HepG2 (cell line): ENCODE data around the gene RBM15B. TPM values are rescaled to one million over a fixed set of nuclear protein-coding genes. Genes with fewer than 3 reads are reported as not detected.

Source experiments
- ATAC-seq: fragments of 200-7000 bp; cut with Tn5 transposase; 3 replicates; pipeline ENCODE4 v1.9.1; 2020; ENCODE audit warnings: mild to moderate bottlenecking, moderate library complexity
- BruUV-seq: library from RNA; stranded (reverse); fragments of 400-500 nt; replicated peaks from 2 replicates; lab custom pipeline; 2021; lab: Mats Ljungman, UMichigan
- CTCF ChIA-PET: fragments of 300-600 bp; formaldehyde crosslinking; extraction: SDS; loops from one replicate; lab custom pipeline; 2021; ENCODE audit warnings: low total read pairs, inconsistent platforms, low intra/inter-chr PET ratio; lab: Yijun Ruan, JAX
- POLR2A ChIA-PET: fragments of 350-600 bp; sonication (Branson Sonifier 250); formaldehyde crosslinking; loops from one replicate; lab custom pipeline; 2020; ENCODE audit warnings: antibody characterized with exemption, inconsistent platforms; lab: Yijun Ruan, JAX
- DNase-seq: peaks from one replicate; pipeline ENCODE4 v3.0.0-alpha.2; 2015; ENCODE audit warnings: low spot score
- FAIRE-seq: peaks from 3 replicates; lab custom pipeline; 2011; peaks lifted over from hg19 to GRCh38; lab: Jason Lieb, UNC
- H2AFZ ChIP-seq: one replicate; pipeline ENCODE4 v1.6.1; 2011; ENCODE audit warnings: low read length, inconsistent platforms
- H3K27ac ChIP-seq: fragments of 300-600 bp; 3 replicates; pipeline ENCODE4 v1.8.0; 2011; ENCODE audit warnings: mixed run types, mild to moderate bottlenecking, mixed read lengths, low read length, inconsistent platforms; ENCODE audit not compliant: insufficient read depth; ENCODE audit errors: extremely low read length
- H3K27me3 ChIP-seq, 2 experiments: fragments of 200-600 bp in 1 of 2; 2 replicates in 1 of 2; 3 replicates in 1 of 2; pipeline versions ENCODE4 v1.6.0 to v1.8.0; 2011; ENCODE audit warnings: low read length in 2 of 2, mild to moderate bottlenecking in 2 of 2, moderate library complexity in 2 of 2, inconsistent platforms in 1 of 2; ENCODE audit not compliant: insufficient read depth in 2 of 2, control insufficient read depth in 1 of 2
- H3K36me3 ChIP-seq, 2 experiments: fragments of 200-600 bp in 1 of 2; replicated peaks in 1 of 2; 2 replicates in 1 of 2; 3 replicates in 1 of 2; pipeline versions ENCODE4 v1.5.1 to v1.8.0; 2011; ENCODE audit warnings: low read length in 2 of 2, inconsistent platforms in 1 of 2; ENCODE audit not compliant: insufficient read depth in 2 of 2, control insufficient read depth in 1 of 2
- H3K4me1 ChIP-seq: 2 replicates; pipeline ENCODE4 v1.5.1; 2012; ENCODE audit warnings: low read length, inconsistent platforms; ENCODE audit not compliant: insufficient read depth
- H3K4me2 ChIP-seq: 2 replicates; pipeline ENCODE4 v1.6.0; 2011; ENCODE audit warnings: low read depth, low read length, inconsistent platforms
- H3K4me3 ChIP-seq, 3 experiments: fragments of 200-600 bp in 1 of 3; sonication (generic), shearing (Covaris generic) in 1 of 3; replicated peaks in 1 of 3; 2 replicates each; pipeline ENCODE4 v1.5.1; 2011 to 2016; ENCODE audit warnings: low read length in 3 of 3, inconsistent platforms in 2 of 3, low read depth in 2 of 3, mild to moderate bottlenecking in 2 of 3, control low read depth in 1 of 3, mixed read lengths in 1 of 3; ENCODE audit not compliant: insufficient read depth in 1 of 3
- H3K79me2 ChIP-seq: one replicate; pipeline ENCODE4 v1.6.1; 2011; ENCODE audit warnings: low read length, inconsistent platforms; ENCODE audit not compliant: insufficient read depth
- H3K9ac ChIP-seq: 2 replicates; pipeline ENCODE4 v1.6.0; 2011; ENCODE audit warnings: mild to moderate bottlenecking, low read depth, low read length, inconsistent platforms; ENCODE audit not compliant: insufficient read depth
- H3K9me3 ChIP-seq: 2 replicates; pipeline ENCODE4 v1.5.1; 2012; ENCODE audit warnings: mild to moderate bottlenecking, low read length
- H4K20me1 ChIP-seq: 2 replicates; pipeline ENCODE4 v1.6.0; 2011; ENCODE audit warnings: inconsistent platforms, mild to moderate bottlenecking, low read length, moderate library complexity; ENCODE audit not compliant: insufficient read depth
- NCOA2 ChIP-seq: sonication (generic); formaldehyde crosslinking; IDR thresholded peaks from 2 replicates; pipeline ENCODE4 v1.8.0; 2022; ENCODE audit warnings: inconsistent platforms
- ZNF678 ChIP-seq: sonication (generic); formaldehyde crosslinking; IDR thresholded peaks from 2 replicates; pipeline ENCODE4 v1.4.0; 2020; ENCODE audit warnings: mild to moderate bottlenecking, missing genetic modification reagents
- WGBS: methylation state at CpG from one replicate; pipeline ENCODE4 v1.1.6; 2017; ENCODE audit warnings: low lambda C conversion rate; 5-methylcytosine and 5-hydroxymethylcytosine counted together
- in situ Hi-C: cut with HindIII; loops from 2 replicates; pipeline ENCODE4 v1.10.0; 2017; ENCODE audit warnings: low pct_unique_long_range_greater_than_20kb; ENCODE audit not compliant: extremely low pct_ligation_motif_present
- intact Hi-C: fragments of 100-400 bp; cut with micrococcal nuclease; formaldehyde crosslinking; loops from one replicate; pipeline ENCODE4 v1.10.0; 2022; ENCODE audit not compliant: unreplicated experiment
- polyA plus RNA-seq, 8 experiments: library from polyadenylated mRNA; depleted of rRNA in 3 of 8; stranded (reverse) in 7 of 8; unstranded in 1 of 8; fragments of >200 nt; fragmentation: Illumina TruSeq in 4 of 8; extraction: Trizol in 4 of 8; gene quantifications; 2 replicates each; pipeline versions ENCODE4 v1.2.1 to v1.2.3, GENCODE V29; 2011 to 2016; ENCODE audit warnings: low read depth in 4 of 8, missing spikeins in 1 of 8, mixed read lengths in 1 of 8; ENCODE audit not compliant: insufficient read depth in 1 of 8
- total RNA-seq, 5 experiments: library from RNA; depleted of rRNA; stranded (reverse); fragments of >200 nt; fragmentation: Illumina TruSeq; extraction: Trizol; gene quantifications; 2 replicates each; pipeline ENCODE4 v1.2.3, GENCODE V29; 2016; ENCODE audit warnings: low read depth in 1 of 5
- TF ChIP-seq, protein P1 (sequence below): IDR thresholded peaks from 2 replicates; pipeline ENCODE4 v1.4.0; 2020; ENCODE audit warnings: mild to moderate bottlenecking, missing genetic modification reagents

The RBM15B gene
- total and polyA plus RNA-seq, 2 of the 13 experiments (the other 11 are each of a cell fraction or from before 2014, with no cell fraction given): 8.2 to 19.3 TPM

- in situ Hi-C loops (loop anchor here (5.0 kb wide), 1 partner anchor 809 kb away; no protein-coding TSS in a partner anchor), intact Hi-C loops (loop anchor here (10.0 kb wide), 1 partner anchor 293 kb away; the partner anchor contains the start of gene TEX264)
- FAIRE-seq: no peak
- peaks cover 22% of the 10 kb centered on the region for H3K79me2 ChIP-seq
- H2AFZ ChIP-seq: no peak overlapping the region
- no peak for ATAC-seq
- BruUV-seq: no TSS peak
- H3K36me3 ChIP-seq: no peaks in the 10 kb centered on the region
- POLR2A ChIA-PET: no interaction called here
- DNase-seq: no peak
- no peak overlapping the region for H3K9ac ChIP-seq
- no peak overlapping the region for H3K27ac ChIP-seq
- peaks cover 1% of the 10 kb centered on the region; the same call in 1 of the 2 replicates for H4K20me1 ChIP-seq
- H3K4me2 ChIP-seq: no peak overlapping the region
- H3K9me3 ChIP-seq: no peaks in the 10 kb centered on the region
- TF ChIP-seq ZNF678 (CRISPR knock-in tag): no peak
- TF ChIP-seq, protein P1, sequence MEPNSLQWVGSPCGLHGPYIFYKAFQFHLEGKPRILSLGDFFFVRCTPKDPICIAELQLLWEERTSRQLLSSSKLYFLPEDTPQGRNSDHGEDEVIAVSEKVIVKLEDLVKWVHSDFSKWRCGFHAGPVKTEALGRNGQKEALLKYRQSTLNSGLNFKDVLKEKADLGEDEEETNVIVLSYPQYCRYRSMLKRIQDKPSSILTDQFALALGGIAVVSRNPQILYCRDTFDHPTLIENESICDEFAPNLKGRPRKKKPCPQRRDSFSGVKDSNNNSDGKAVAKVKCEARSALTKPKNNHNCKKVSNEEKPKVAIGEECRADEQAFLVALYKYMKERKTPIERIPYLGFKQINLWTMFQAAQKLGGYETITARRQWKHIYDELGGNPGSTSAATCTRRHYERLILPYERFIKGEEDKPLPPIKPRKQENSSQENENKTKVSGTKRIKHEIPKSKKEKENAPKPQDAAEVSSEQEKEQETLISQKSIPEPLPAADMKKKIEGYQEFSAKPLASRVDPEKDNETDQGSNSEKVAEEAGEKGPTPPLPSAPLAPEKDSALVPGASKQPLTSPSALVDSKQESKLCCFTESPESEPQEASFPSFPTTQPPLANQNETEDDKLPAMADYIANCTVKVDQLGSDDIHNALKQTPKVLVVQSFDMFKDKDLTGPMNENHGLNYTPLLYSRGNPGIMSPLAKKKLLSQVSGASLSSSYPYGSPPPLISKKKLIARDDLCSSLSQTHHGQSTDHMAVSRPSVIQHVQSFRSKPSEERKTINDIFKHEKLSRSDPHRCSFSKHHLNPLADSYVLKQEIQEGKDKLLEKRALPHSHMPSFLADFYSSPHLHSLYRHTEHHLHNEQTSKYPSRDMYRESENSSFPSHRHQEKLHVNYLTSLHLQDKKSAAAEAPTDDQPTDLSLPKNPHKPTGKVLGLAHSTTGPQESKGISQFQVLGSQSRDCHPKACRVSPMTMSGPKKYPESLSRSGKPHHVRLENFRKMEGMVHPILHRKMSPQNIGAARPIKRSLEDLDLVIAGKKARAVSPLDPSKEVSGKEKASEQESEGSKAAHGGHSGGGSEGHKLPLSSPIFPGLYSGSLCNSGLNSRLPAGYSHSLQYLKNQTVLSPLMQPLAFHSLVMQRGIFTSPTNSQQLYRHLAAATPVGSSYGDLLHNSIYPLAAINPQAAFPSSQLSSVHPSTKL (CRISPR knock-in tag): no peak
- no peak for TF ChIP-seq NCOA2 (CRISPR knock-in tag)
- no peak overlapping the region for H3K4me3 ChIP-seq
- 87% methylated on average over 1 of the region's 18 CpGs for WGBS
- peaks cover 1 to 34% of the 10 kb centered on the region in 2 experiments; a peak in 3 of 5 replicates for H3K27me3 ChIP-seq
- CTCF ChIA-PET: no interaction called here
- H3K4me1 ChIP-seq: peaks cover 23% of the 10 kb centered on the region
Measured at GRCh38 chr3:51381333-51381705, 9.8 kb upstream of the RBM15B start.
